Kidney glomerular epithelial cell (primary cell): ENCODE data around the gene UBE2U.
A peak's percentile ranks its signal among the peaks of the same experiment; 100 is the strongest.
"Not testable (repeated sequence)": the region's sequence is repeated elsewhere in the genome, so short reads cannot be mapped to it uniquely, and the experiment has no call there.

Source experiments
- DNase-seq: peaks from one replicate; lab custom pipeline; 2025; lab: John Stamatoyannopoulos, UW

UBE2U gene

GRCh38 chr1:64192290-64192689, 11.1 kb upstream of the UBE2U start:
- DNase-seq: no peak

DNA sequence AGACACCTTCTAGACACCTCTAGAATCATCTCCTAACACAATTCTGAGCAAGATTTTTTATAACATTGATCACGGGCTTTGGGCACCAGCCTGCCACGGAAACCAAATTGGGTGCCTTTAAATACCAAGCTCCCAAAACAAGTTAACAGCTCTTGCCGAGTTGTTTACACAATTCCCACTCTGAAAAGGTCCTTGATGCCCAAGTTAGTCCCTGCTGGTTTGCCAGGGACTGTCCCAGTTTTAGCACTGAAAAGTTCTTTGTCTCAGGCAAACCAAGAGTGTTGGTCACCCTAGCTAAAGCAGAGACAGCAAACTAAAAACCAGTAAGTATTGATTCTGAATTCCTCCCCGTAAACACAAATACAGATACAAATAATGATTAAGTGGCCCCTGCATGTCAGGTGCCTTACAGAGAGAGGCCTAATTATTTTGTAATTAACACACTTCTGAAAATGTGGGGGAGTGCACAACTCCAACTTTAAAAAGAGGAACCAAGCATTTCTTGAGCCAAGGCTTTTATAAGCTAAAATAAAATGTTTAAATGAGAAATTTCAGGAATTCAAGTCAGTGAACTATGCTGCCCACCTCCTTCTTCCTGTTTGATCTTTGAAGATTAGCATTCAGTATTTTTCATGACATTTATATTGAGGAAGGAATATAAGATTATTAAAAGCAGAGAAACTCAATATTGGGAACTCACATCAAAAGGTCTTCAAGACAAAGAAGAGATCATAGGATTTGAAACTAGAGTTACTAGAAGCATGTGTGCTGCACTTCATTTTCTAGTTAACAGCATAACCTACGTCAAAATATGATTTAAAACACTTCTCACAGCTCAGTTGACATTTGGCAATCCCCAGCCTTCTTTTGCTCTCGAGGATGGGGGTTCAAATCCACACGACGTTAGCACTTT, 9.0 kb upstream of the UBE2U start:
- DNase-seq: no peak

- no peak for DNase-seq
Measured at GRCh38 chr1:64195081-64195395, 8.4 kb upstream of the UBE2U start.

DNA sequence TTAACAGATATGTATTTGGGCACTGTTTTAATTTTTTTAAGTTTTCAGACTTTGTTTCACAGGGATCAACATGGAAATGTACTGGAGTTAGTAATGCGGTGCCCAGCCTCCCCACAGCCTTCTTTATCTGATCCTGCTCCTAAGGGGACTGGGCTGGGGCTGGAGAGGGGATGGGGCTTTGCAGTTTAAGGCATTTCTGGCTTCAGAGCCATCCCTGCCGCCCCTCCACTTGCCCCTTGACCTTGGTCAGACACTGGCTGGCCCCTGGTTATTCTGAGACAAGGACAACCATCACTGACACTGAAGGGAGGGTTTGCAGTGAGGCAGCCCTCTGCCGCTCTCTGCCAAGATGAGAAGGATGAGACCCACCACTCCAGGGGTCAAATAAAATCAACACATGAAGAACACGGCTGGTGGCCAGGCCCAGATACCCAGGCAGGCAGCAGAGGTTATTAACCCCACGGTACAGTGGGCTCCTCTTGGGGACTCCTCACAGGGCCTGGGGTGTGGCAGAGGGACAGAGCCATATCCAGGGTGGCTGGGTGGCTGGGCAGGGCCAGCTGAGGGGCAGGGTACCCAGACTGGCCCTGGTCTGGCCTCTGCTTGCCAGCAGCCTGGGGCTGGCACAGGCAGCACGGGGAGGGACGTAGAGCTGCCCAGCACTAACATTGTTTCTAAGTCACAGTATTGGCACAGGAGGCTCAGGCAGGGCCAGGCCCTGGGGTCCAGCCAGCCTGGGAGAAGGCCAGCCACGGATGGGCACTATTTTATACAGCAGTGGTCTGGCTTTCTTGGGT, 7.2 kb upstream of the UBE2U start:
- DNase-seq: no peak

- DNase-seq: no peak
Measured at GRCh38 chr1:64197076-64197475, 6.3 kb upstream of the UBE2U start.

DNA sequence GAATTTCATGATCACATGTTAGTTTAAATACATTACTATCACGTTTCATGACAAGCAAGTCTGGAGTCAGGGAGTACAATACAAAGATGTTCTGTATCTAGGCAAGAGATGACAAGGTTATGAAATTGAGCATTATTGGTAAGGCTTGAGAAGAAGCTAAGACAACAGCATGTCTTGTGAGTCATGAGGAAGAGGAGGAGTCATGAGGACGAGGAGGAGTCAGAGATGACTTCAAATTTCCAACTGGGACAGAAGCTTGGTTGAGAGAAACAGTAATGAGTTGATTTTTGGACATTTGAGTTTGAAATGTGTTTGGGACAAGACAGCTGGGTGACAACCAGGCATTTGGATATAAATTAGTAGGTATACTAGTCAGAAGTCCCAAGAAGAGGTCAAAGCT, 4.3 kb upstream of the UBE2U start:
- DNase-seq: no peak

- DNase-seq: no peak
Measured at GRCh38 chr1:64200064-64200463, 3.4 kb upstream of the UBE2U start.

DNA sequence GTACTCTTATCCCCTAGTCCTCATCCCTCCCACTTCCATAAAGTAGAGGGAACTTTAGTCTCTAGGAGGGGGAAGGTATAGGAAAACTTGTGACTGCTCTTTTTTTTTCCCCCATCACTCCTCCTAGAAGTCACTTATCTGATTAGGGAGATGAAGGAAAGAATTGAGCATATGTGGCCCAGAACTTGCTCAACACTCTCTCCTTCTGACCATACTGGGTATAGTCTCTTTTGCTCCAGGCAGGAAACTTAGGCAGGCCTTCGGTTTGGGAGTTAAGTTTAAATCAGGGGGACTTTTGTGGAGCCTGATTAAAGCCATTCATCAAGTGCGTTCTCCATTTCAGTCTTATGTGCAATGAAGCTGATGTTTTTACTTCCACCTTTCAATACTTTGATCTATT, 5.8 kb downstream of the UBE2U start:
- DNase-seq: no peak

GRCh38 chr1:64212031-64212430, 8.6 kb downstream of the UBE2U start:
- DNase-seq: peak; percentile 23

DNA sequence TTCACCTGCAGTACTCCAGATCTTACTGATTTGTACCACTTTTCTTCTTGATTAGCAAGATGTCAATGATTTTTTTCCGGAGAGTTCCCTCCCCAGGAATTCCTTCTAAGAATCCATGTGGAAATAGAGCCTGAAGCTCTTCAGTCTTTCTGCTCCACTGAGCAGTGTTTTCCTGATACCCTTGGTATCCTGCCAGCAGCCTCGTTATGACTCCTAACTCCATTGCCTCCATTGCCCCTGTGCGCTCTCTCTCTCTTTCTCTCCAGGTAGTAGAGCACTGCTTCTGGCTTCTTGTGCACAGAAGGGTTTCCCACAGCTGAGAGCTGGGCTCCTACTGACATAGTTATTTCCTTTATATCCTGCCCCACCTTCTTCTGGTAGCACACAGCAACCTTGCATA, 12.2 kb downstream of the UBE2U start:
- peak; percentile 85 for DNase-seq

- DNase-seq: no peak
Measured at GRCh38 chr1:64220241-64220640, 16.8 kb downstream of the UBE2U start.

DNA sequence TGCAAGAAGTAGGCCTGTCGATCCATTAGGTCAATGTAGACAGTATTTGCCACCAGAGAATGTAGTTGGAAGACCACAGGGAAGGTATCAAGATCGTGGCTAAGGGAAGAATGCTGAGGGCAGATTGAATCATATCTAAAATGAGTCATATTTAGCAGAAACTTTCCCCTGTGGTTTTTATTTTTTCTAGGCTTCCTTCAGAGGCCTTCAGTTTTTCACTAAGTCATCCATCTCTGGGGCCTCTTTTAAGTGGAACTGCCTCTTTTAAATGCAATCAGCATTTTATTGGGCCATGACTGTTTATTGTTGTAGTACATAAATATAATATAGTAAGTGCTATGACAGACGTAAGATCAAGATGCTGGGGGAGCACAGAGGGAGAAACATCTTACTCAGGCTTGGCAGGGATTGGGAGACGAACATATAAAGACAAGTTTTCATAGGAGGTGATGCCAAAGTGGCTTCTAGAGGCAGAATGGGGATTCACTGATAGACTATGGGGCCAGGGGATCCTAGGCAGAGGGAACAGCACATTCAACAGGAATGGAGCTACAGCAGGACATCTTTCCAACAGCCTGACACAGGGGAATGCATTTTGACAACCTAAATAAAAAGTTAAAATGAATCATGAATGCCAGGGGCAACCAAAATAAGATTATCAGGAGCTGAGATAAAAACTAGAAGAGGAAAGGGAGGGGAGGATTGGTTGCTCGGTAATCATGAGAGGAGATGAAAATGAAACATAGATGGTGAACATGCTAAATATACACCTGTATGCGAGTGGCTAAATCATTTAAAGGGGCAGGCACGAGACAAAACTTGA, 20.1 kb downstream of the UBE2U start:
- DNase-seq: peak; percentile 79

DNA sequence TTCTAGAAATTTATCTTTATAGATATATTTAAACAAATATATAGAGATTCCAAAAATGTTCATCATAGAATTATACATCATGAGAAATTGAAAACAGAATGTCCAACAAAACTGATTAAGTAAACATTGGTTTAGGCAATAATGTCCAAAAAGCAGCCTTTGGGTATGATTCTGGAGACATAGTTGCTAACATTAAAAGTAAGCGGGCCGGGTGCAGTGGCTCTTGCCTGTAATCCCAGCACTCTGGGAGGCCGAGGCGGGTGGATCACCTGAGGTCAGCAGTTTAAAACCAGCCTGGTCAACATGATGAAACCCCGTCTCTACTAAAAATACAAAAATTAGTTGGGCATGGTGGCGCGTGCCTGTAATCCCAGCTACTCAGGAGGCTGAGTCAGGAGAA, 20.8 kb downstream of the UBE2U start:
- not testable (repeated sequence) for DNase-seq

DNA sequence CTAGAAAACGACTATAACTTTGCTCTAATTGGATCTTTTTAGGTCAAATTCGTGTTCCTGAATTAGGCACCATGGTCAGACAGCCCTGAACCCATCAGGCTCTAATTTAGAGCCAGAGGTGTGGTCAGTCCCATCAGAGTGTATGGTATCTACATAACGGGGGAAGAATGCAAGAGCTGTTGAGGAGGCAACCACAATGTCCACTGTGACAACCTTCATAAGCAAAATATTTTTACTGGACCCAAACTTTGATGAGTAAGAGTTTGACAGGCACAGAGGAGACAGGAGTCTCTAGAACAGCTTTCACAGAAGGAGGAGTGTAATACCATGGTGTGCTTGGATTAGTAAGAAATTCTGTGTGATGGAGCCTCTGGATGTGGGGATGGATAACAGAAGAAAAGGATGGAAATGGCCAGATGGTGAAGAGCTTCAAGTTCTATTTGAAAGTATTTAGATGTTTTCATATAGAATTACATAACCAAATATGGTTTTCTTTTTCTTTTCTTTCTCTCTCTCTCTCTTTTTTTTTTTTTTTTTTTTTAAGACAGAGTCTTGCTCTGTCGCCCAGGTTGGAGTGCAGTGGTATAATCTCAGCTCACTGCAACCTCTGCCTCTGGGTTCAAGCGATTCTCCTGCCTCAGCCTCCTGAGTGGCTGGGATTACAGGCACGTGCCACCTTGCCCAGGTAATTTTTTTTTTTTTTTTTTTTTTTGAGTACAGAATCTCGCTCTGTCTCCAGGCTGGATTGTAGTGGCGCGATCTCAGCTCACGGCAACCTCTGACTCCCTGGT, 24.9 kb downstream of the UBE2U start:
- DNase-seq: peak; percentile 22

DNA sequence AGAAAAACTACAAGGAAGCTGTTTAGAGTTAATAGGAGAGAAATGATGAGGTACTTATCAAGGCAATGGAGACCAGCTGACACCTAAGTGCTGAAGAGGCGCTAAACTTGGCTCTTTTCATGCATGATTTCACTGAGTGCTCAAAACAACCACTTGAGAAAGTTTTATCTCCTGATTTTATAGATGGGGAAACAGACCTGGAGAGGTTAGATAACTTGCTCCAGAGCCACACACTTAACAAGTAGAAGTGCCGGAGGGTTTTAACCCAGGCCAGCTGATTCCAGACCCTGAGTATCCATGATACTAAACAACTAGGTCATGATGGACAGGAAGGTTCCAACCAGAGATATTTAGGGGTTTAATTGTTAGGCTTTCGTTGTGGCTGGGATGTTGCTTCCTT, 25.9 kb downstream of the UBE2U start:
- DNase-seq: no peak

DNA sequence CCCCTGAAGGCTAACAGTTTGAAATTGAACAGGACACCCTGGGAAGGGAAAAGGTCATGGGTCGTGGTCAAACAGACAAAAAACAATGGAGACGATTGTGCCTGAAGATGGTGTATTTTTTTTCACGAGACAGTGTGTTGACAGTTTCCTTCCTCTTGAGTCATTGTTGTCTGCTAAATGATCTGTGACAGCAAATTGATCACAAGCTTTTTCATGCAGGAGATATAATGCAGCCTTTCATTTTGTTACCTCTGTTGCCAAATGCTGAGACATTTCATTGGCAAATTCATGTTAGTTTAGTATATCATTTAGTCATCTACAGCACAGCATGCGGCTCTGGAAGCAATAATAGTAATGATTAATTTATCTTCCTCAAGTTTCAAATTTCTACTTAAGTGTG, 27.7 kb downstream of the UBE2U start:
- no peak for DNase-seq

DNA sequence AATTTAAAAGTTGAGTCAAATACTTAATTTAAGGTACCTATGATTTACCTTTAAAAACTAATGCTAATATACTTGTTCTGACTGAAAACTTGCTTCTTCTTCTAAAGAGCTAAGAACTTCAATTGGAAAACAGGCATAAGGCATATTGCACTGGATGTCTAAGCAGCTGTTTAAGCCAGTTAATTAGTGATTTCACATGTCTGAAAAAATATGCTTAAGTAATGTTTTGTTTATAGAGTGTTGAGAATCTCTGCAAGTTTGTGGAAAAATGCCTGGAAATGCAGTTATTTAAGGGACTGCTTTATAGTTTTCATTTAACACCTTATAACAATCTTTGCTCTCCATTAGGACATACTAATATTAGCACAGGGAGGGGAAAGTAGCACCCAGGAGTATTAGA, 28.2 kb downstream of the UBE2U start:
- DNase-seq: no peak

DNA sequence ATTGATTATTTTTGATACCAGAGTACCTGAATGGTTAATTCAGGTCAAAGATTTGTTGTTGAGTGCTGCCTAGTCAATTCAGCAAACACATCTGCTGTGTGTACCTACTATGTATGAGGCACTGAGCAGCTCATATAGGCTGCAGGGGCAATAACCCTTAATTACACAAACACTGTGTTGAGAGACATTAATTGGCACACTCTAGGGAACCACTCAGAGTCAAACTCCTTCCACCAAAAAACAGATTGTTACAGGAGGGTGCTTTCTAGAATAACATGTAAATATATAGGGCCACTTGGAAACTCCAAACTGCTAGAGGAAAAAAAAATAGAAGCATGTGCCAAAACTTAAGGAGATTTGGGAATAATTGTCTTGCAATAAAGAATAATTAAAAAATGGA, 31.3 kb downstream of the UBE2U start:
- no peak for DNase-seq

GRCh38 chr1:64235181-64235580, 31.8 kb downstream of the UBE2U start:
- DNase-seq: no peak

DNA sequence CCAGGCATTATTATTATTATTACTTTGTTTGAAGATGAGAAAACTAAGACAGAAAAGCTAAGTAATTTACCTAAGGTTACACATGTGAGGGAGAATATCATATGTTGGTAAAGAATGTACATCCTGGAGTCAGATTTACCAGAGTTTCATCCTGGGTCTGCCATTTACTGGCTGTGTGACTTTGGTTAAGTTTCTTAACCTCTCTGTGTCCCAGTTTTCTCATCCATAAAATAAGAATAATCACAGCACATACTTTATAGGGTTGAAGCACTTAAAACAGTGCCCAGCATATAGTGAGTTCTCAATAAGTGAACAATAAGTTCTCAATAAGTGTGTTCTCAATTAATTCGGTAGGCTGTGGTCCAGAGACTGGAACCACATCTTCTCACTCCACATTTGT, 32.5 kb downstream of the UBE2U start:
- DNase-seq: no peak

DNA sequence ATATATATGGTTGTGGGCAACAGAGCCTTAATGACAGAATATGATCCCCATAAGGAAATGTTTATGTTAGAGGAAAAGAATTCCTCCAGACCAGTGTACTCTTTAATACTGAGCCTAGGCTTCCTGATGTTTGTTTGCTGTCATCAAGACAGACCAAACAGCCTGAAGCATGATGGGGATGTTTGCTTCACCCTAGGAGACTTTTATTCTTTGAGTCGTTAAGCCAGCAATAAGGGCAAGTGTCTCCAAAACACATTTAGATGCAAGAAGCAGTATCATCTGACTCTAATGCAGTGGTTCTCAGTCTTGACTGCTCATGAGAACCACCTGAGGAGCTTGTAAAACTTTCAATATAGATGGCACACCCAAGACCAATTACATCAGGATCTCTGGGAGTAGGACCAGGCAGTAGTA, 33.1 kb downstream of the UBE2U start:
- DNase-seq: no peak

DNA sequence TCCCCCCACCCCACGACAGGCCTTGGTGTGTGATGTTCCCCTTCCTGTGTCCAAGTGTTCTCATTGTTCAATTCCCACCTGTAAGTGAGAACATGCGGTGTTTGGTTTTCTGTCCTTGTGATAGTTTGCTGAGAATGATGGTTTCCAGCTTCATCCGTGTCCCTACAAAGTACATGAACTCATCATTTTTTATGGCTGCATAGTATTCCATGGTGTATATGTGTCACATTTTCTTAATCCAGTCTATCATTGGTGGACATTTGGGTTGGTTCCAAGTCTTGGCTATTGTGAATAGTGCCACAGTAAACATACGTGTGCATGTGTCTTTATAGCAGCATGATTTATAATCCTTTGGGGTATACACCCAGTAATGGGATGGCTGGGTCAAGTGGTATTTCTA, 36.1 kb downstream of the UBE2U start:
- not testable (repeated sequence) for DNase-seq
